ENCODE measurements around the gene CNTRL. TPM values are rescaled to one million over a fixed set of nuclear protein-coding genes. Genes with fewer than 3 reads are reported as not detected.
"Not testable (repeated sequence)": the region's sequence is repeated elsewhere in the genome, so short reads cannot be mapped to it uniquely, and the experiment has no call there.

CNTRL gene
- polyA plus RNA-seq, 1 donor from 2014 or later = 16.0 TPM

GRCh38 chr9:121178676-121179372 lies 104.1 kb downstream of the CNTRL start:
- Histone ChIP-seq H4K20me1 (ENCODE audit: insufficient read depth) (no peaks in the 10 kb centered on the region), H3K4me3 (ENCODE audit: low read length) (no peak overlapping the region), H3K9me2 (ENCODE audit: insufficient read depth, low read length) (no peaks in the 10 kb centered on the region), H3F3A (ENCODE audit: insufficient read depth, low read length, poor library complexity, severe bottlenecking) (no peaks in the 10 kb centered on the region), H3K9ac (ENCODE audit: low read length) (no peak overlapping the region), H3K4me2 (ENCODE audit: low read length) (no peak overlapping the region), H3K36me3 (ENCODE audit: insufficient read depth, low read length) (peaks cover 8% of the 10 kb centered on the region), H2AFZ (ENCODE audit: low read depth, low read length) (no peak overlapping the region), H3K79me2 (replicated peaks; ENCODE audit: insufficient read depth, low read length) (peaks cover 3% of the 10 kb centered on the region), H3K27me3 (ENCODE audit: insufficient read depth, low read depth, low read length) (no peaks in the 10 kb centered on the region), H3K9me3 (ENCODE audit: low read length) (no peaks in the 10 kb centered on the region), H3K27ac (ENCODE audit: low read length) (no peak overlapping the region)
- TF ChIP-seq RAD21 (conservative IDR thresholded peaks at IDR 0.05) = no peak
- TF ChIP-seq REST (IDR thresholded peaks at IDR 0.05; ENCODE audit: borderline replicate concordance) = no peak
- no peak for TF ChIP-seq CTCF (IDR thresholded peaks at IDR 0.05; ENCODE audit: poor library complexity, severe bottlenecking)
- TF ChIP-seq POLR2AphosphoS5 (IDR thresholded peaks at IDR 0.05) = no peak
- no peak for TF ChIP-seq SMC3 (conservative IDR thresholded peaks at IDR 0.05; ENCODE audit: poor library complexity)
- no peak for TF ChIP-seq MXI1 (conservative IDR thresholded peaks at IDR 0.05; ENCODE audit: poor library complexity, severe bottlenecking)
- no peak for TF ChIP-seq EP300 (conservative IDR thresholded peaks at IDR 0.05; ENCODE audit: poor library complexity, severe bottlenecking)
- TF ChIP-seq TAF1 (IDR thresholded peaks at IDR 0.05; ENCODE audit: low read depth) = no peak
- TF ChIP-seq EZH2 (IDR thresholded peaks at IDR 0.05; ENCODE audit: borderline replicate concordance, insufficient read depth, low read length, poor library complexity, severe bottlenecking) = no peak

GRCh38 chr9:121179373-121179721 lies 104.6 kb downstream of the CNTRL start:
- not testable (repeated sequence) for H3K9ac ChIP-seq (ENCODE audit: low read length); H3K27ac ChIP-seq (ENCODE audit: low read length); H2AFZ ChIP-seq (ENCODE audit: low read depth, low read length); H3K4me3 ChIP-seq (ENCODE audit: low read length); H3K4me2 ChIP-seq (ENCODE audit: low read length); H4K20me1 ChIP-seq (ENCODE audit: insufficient read depth); H3F3A ChIP-seq (ENCODE audit: insufficient read depth, low read length, poor library complexity, severe bottlenecking); H3K9me2 ChIP-seq (ENCODE audit: insufficient read depth, low read length); H3K79me2 ChIP-seq (replicated peaks; ENCODE audit: insufficient read depth, low read length); H3K27me3 ChIP-seq (ENCODE audit: insufficient read depth, low read depth, low read length); H3K36me3 ChIP-seq (ENCODE audit: insufficient read depth, low read length); H3K9me3 ChIP-seq (ENCODE audit: low read length)

Measured in neural cell (in vitro differentiated cells).